GM18526 (cell line): ENCODE results near the gene HAO1.

Experiments used
- POLR2A ChIP-seq: IDR thresholded peaks from 3 replicates; pipeline ENCODE4 v1.6.1; 2011; ENCODE audit not compliant: insufficient read length; ENCODE audit errors: extremely low read depth

HAO1 gene

GRCh38 chr20:7940341-7940740 is at the start of gene HAO1:
Gene HAO1 (minus strand): TSS chr20:7940458. CDS start chr20:7940422, 36 bp downstream.
- TF ChIP-seq POLR2A, result no peak

GRCh38 chr20:7989379-7989778 is 49.1 kb upstream of the HAO1 start:
- no peak for TF ChIP-seq POLR2A

GRCh38 chr20:7985916-7986315 is 45.7 kb upstream of the HAO1 start:
- no peak for TF ChIP-seq POLR2A

GRCh38 chr20:7984192-7984591 is 43.9 kb upstream of the HAO1 start:
- TF ChIP-seq POLR2A, result no peak

- no peak for TF ChIP-seq POLR2A
Measured at GRCh38 chr20:7981374-7981773, 41.1 kb upstream of the HAO1 start.

GRCh38 chr20:7980332-7981046 is 40.2 kb upstream of the HAO1 start:
- no peak for TF ChIP-seq POLR2A

- no peak for TF ChIP-seq POLR2A
Measured at GRCh38 chr20:7977709-7978108, 37.5 kb upstream of the HAO1 start.

GRCh38 chr20:7975851-7976414 is 35.7 kb upstream of the HAO1 start:
- TF ChIP-seq POLR2A, result no peak

GRCh38 chr20:7974785-7975435 is 34.7 kb upstream of the HAO1 start:
- no peak for TF ChIP-seq POLR2A

GRCh38 chr20:7971536-7972280 is 31.4 kb upstream of the HAO1 start:
- TF ChIP-seq POLR2A, result no peak

GRCh38 chr20:7967199-7967844 is 27.1 kb upstream of the HAO1 start:
- TF ChIP-seq POLR2A, result no peak

- TF ChIP-seq POLR2A, result no peak
Measured at GRCh38 chr20:7966176-7966575, 25.9 kb upstream of the HAO1 start.

- no peak for TF ChIP-seq POLR2A
Measured at GRCh38 chr20:7959484-7959883, 19.2 kb upstream of the HAO1 start.

GRCh38 chr20:7950387-7950786 is 10.1 kb upstream of the HAO1 start:
- no peak for TF ChIP-seq POLR2A

GRCh38 chr20:7943891-7944290 is 3.6 kb upstream of the HAO1 start:
- TF ChIP-seq POLR2A, result no peak
